NCI-H774 (cell line): ENCODE measurements around the gene DIPK1B.

ENCODE experiments used
- DNase-seq: peaks from one replicate; lab custom pipeline; 2025; lab: John Stamatoyannopoulos, UW

DIPK1B gene

GRCh38 chr9:136673088-136673974, 39.0 kb upstream of the DIPK1B start:
- no peak for DNase-seq

GRCh38 chr9:136673975-136674785, 38.2 kb upstream of the DIPK1B start:
- DNase-seq: no peak

- no peak for DNase-seq
Measured at GRCh38 chr9:136674786-136675349, 37.5 kb upstream of the DIPK1B start.

DNA sequence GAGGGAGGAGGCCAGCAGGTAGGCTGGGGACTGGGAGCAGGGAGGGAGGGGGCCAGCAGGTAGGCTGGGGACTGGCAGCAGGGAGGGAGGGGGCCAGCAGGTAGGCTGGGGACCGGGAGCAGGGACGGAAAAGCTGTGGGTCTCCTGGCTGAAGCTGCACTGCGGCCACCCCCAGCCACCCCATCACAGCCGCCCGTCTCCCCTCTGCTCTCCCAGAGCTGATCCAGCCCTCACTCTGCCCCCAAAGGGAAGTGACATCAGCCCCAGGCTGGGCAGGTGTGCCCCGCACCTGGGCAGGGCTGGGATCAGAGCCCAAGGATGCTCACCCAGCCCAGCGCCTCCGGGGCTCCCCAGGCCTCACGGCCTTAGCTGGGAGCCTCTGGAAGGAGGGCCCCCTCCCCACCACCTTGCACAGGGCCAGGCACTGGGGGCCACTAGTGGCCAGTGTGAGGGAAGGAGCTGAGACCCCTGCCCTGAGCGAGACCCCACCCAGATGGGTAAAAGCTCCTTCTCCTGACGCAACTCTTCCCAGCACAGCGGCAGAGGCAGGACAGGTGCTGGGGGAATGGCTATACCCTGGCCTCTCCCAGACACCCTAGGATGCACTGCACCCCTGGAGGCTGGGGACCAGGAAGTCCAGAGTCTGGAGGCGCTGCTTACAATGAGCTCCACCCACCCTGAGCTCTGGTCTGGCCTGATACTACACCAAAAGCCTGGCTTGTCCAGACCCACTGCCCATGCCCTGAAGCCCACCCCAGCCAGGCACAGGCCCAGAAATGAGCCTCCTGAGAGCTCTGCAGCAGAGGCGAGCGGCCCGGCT, 36.7 kb upstream of the DIPK1B start:
- DNase-seq: no peak

DNA sequence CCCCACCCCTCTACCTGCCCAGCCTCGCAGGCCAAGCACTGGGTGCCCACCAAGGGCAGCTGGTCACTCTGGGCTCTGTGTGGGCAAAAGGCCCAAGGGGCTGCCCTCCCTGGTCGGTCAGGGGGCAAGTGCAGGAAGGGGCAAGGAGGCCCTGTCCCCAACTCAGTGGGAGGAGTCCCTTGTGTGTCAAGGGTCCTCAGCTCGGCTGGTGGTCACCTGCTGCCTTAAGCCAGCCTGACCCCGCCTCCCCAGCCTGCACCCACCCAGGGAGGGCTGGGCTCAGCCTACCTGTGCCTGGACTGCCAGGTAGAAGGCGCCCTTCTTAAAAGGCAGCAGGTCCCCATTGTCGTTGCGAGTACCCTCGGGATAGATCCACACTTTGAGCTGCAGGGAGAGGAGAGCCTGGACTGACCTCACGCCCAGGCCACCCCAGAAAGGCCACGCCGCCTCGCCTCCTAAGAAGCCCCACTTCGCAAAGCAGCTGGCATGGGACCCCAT, 36.0 kb upstream of the DIPK1B start:
- DNase-seq: no peak

- no peak for DNase-seq
Measured at GRCh38 chr9:136676920-136677686, 35.3 kb upstream of the DIPK1B start.

- DNase-seq: no peak
Measured at GRCh38 chr9:136678034-136678433, 34.3 kb upstream of the DIPK1B start.

DNA sequence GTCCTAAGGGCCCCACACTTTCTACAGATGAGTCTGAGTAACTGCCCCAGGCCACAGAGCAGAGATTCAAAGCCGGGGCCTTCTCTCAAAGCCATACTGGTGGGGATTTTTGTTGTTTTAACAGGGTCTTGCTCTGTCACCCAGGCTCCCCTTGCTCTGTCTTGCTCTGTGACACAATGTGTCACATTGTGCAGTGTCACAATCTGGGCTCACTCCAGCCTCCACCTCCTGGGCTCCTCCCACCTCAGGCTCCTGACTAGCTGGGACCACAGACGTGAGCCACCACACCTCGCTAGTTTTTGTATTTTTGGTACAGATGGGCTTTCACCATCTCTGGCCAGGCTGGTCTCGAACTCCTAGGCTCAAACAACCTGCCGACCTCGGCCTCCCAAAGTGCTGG, 33.7 kb upstream of the DIPK1B start:
- DNase-seq: no peak

GRCh38 chr9:136679431-136679941, 32.9 kb upstream of the DIPK1B start:
- no peak for DNase-seq

GRCh38 chr9:136681029-136681428, 31.3 kb upstream of the DIPK1B start:
- DNase-seq: no peak

GRCh38 chr9:136681945-136682699, 30.2 kb upstream of the DIPK1B start:
- no peak for DNase-seq

DNA sequence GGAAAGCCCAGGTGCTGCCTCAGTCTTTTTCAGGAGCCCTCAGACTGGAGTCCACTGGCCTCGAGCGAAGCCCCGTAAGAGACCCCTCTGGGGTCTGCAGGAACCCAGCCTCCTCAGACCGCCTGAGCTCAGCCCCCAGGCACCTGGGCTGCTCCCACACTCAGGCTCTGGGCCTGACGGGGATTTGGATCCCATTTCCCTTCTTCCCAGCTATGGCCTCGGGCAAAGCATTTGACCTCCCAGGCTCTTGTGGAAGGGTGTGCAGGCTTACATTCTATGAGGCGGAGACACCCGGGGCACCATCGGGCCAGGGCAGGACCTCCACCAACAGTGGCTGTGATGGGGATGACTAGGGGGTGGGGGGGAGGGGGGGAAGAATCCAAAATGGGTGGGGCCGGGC, 29.7 kb upstream of the DIPK1B start:
- no peak for DNase-seq

GRCh38 chr9:136683173-136683745, 29.1 kb upstream of the DIPK1B start:
- no peak for DNase-seq

DNA sequence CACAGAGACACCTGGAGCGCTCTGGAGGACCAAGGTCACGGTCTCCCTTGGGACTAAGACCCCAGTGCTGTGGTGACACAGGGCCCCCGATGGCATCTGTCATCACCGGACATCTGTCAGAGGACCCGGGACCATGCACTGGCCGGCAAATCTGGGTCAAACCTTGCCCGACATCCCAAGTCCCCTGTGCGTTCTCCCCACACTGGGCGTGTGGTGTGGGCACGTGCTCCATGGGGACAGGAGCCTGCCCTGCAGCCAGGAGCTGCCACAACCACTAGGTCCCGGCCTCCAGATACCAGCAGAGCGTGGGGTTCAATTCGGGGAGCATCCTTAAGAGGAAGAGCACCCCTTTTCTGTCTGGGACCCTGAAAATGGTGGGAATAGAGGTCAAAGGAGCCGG, 28.6 kb upstream of the DIPK1B start:
- no peak for DNase-seq

- DNase-seq: no peak
Measured at GRCh38 chr9:136684339-136684738, 28.0 kb upstream of the DIPK1B start.

- no peak for DNase-seq
Measured at GRCh38 chr9:136684799-136685198, 27.6 kb upstream of the DIPK1B start.

DNA sequence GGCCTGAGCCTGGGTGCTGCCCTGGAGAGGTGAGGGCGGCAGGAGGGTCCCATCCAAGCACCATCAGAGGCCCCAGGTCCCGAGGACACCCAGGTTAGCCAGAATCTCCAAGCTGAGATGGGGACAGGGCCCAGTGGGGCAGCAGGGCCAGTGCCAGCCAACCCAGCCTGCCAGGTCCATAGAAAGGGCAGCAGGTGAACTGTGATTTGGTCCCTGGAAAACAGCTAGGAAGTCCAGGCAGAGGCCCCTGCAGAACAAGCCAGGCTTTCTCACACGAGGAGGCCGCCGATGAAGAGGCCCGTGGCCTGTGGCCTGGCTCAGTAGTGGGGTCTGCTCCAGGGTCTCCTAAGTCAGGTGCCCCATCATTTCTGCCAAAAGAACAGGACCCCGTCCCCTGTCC, 27.2 kb upstream of the DIPK1B start:
- no peak for DNase-seq

- DNase-seq: no peak
Measured at GRCh38 chr9:136685790-136686533, 26.4 kb upstream of the DIPK1B start.

DNA sequence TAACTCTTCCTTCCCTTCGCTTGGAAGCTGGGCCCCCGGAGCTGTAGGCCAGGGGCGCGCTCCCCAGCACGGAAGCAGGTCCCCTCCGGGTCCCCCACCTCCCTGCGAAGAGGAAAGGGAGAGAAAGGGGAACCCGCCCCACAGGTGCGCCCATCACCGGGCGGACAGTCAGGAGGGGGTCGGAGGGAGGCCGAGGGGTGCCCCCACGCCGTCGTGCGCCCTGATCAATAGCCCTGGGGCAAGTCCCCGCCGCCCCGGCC, 25.9 kb upstream of the DIPK1B start:
- DNase-seq: no peak
